DND-41 (cell line): ENCODE data around the gene ANKRD36.
"Not testable (repeated sequence)": the region's sequence is repeated elsewhere in the genome, so short reads cannot be mapped to it uniquely, and the experiment has no call there.

Experiments used
- EZH2 ChIP-seq: IDR thresholded peaks from 3 replicates; pipeline ENCODE4 v1.6.1; 2012; ENCODE audit warnings: borderline replicate concordance, low read depth, mild to moderate bottlenecking, moderate library complexity, low read length, inconsistent platforms; ENCODE audit not compliant: severe bottlenecking
- TF ChIP-seq, protein P1 (sequence below): IDR thresholded peaks from 2 replicates; pipeline ENCODE4 v1.5.1; 2012; ENCODE audit warnings: borderline replicate concordance, low read length, moderate library complexity, mild to moderate bottlenecking; ENCODE audit not compliant: poor library complexity, severe bottlenecking; ENCODE audit errors: extremely low read depth

DNA sequence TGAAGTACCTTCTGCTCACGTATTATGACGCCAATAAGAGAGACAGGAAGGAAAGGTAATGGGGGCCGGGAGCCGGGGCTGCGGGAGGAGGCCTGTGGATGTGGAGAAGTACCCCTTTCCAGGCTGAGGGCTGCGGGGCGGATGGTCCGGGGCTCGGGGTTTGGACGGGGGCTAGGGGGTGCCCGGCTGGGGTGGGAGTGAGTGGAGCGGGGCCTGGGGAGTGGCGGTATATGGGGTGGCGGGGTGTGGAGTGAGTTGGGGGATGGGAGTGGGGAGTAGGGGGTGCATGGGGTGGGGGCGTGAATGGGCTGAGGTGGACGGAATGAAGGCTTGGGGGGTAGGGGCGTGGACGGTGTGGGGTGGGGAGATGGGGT lies 916 bp downstream of the ANKRD36 start:
- TF ChIP-seq, protein P1, sequence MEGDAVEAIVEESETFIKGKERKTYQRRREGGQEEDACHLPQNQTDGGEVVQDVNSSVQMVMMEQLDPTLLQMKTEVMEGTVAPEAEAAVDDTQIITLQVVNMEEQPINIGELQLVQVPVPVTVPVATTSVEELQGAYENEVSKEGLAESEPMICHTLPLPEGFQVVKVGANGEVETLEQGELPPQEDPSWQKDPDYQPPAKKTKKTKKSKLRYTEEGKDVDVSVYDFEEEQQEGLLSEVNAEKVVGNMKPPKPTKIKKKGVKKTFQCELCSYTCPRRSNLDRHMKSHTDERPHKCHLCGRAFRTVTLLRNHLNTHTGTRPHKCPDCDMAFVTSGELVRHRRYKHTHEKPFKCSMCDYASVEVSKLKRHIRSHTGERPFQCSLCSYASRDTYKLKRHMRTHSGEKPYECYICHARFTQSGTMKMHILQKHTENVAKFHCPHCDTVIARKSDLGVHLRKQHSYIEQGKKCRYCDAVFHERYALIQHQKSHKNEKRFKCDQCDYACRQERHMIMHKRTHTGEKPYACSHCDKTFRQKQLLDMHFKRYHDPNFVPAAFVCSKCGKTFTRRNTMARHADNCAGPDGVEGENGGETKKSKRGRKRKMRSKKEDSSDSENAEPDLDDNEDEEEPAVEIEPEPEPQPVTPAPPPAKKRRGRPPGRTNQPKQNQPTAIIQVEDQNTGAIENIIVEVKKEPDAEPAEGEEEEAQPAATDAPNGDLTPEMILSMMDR, result not testable (repeated sequence)
- TF ChIP-seq EZH2, result not testable (repeated sequence)
